ENCODE data around the gene OR2T34. TPM values are rescaled to one million over a fixed set of nuclear protein-coding genes. Genes with fewer than 3 reads are reported as not detected.
"Not testable (repeated sequence)": the region's sequence is repeated elsewhere in the genome, so short reads cannot be mapped to it uniquely, and the experiment has no call there.

Gene OR2T34
- total and polyA plus RNA-seq, 2 of the 4 experiments (the other 2 are of a cell fraction): not detected

DNA sequence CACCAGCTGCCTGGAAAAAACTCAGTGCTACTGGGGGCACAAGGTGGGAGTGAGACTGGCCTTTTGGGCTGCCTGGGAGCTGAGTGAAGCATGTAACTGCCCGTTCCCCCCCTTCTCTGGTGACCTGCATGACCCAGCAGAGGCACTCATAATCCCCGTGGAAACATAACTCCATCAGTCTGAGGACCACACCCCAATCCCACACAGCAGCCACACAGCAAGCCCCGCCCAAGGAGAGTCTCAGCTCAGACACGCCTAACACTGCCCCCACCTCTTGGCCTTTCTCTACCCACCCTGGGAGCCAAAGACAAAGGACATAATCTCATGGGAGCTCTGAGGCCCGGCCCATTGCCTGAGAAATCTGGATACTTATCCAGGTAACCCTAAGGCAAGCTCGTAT is 23.5 kb downstream of the OR2T34 start:
- H2AFZ ChIP-seq (replicated peaks; ENCODE audit: low read length, poor library complexity); H4K8ac ChIP-seq (ENCODE audit: low read depth in 2 of 2, low read length in 2 of 2); H2BK5ac ChIP-seq (ENCODE audit: low read depth, low read length, poor library complexity, severe bottlenecking); H3K9ac ChIP-seq (ENCODE audit: low read depth, low read length); intact Hi-C loops (cut with micrococcal nuclease); ATAC-seq (ENCODE audit: low read depth); H2BK120ac ChIP-seq (ENCODE audit: low read depth, low read length); H3K79me1 ChIP-seq (ENCODE audit: low read depth in 1 of 2, low read length in 2 of 2); H3K27me3 ChIP-seq (ENCODE audit: control insufficient read depth, insufficient read depth, low read length); H3K36me3 ChIP-seq (ENCODE audit: control insufficient read depth, insufficient read depth, low read length); POLR2A ChIA-PET (ENCODE audit: unreplicated experiment); DNase-seq; H2BK20ac ChIP-seq (ENCODE audit: low read depth, low read length); H3K56ac ChIP-seq (ENCODE audit: extremely low read depth, insufficient read depth, low read length); dilution Hi-C loops (cut with HindIII; ENCODE audit: low sequenced_read_pairs, unreplicated experiment); H3K4me2 ChIP-seq (ENCODE audit: low read depth, low read length); H2BK15ac ChIP-seq (ENCODE audit: low read depth, low read length); H3K9me1 ChIP-seq (ENCODE audit: insufficient read depth, low read length); H3K4me1 ChIP-seq (ENCODE audit: control insufficient read depth, insufficient read depth, low read length); H3K27ac ChIP-seq (ENCODE audit: insufficient read depth, low read length); H4K5ac ChIP-seq (ENCODE audit: low read depth, low read length); H3K23ac ChIP-seq (ENCODE audit: low read depth, low read length); H3K14ac ChIP-seq (replicated peaks; ENCODE audit: low read depth, low read length); H3K18ac ChIP-seq (ENCODE audit: low read depth, low read length); CTCF ChIA-PET; in situ Hi-C loops (cut with MboI; ENCODE audit: low sequenced_read_pairs); H2AK9ac ChIP-seq (replicated peaks; ENCODE audit: low read depth, low read length, poor library complexity); H4K91ac ChIP-seq (ENCODE audit: insufficient read depth, low read depth, low read length); H3K9me3 ChIP-seq (ENCODE audit: control insufficient read depth, insufficient read depth, low read length); H3K4me3 ChIP-seq (ENCODE audit: insufficient read depth, low read depth, low read length); H4K20me1 ChIP-seq (ENCODE audit: insufficient read depth, low read length); H2AK5ac ChIP-seq (ENCODE audit: low read depth, low read length); H3K4ac ChIP-seq (ENCODE audit: low read depth, low read length); BruUV-seq (replicated peaks): not testable (repeated sequence)
- WGBS, 2 experiments (ENCODE audit: extremely low coverage in 2 of 2, insufficient read length in 1 of 2): no CpG with 5 or more reads among the region's 6 CpGs

GRCh38 chr1:248547383-248547782 is 27.2 kb downstream of the OR2T34 start:
- dilution Hi-C loops (cut with HindIII; ENCODE audit: low sequenced_read_pairs, unreplicated experiment); H3K79me1 ChIP-seq (ENCODE audit: low read depth in 1 of 2, low read length in 2 of 2); H2AK5ac ChIP-seq (ENCODE audit: low read depth, low read length); DNase-seq; H3K4me1 ChIP-seq (ENCODE audit: control insufficient read depth, insufficient read depth, low read length); H3K9ac ChIP-seq (ENCODE audit: low read depth, low read length); H3K9me1 ChIP-seq (ENCODE audit: insufficient read depth, low read length); H3K23ac ChIP-seq (ENCODE audit: low read depth, low read length); H3K4me3 ChIP-seq (ENCODE audit: insufficient read depth, low read depth, low read length); in situ Hi-C loops (cut with MboI; ENCODE audit: low sequenced_read_pairs); POLR2A ChIA-PET (ENCODE audit: unreplicated experiment); H3K9me3 ChIP-seq (ENCODE audit: control insufficient read depth, insufficient read depth, low read length); H2BK5ac ChIP-seq (ENCODE audit: low read depth, low read length, poor library complexity, severe bottlenecking); H3K27ac ChIP-seq (ENCODE audit: insufficient read depth, low read length); H2AFZ ChIP-seq (replicated peaks; ENCODE audit: low read length, poor library complexity); H4K8ac ChIP-seq (ENCODE audit: low read depth in 2 of 2, low read length in 2 of 2); intact Hi-C loops (cut with micrococcal nuclease); BruUV-seq (replicated peaks); H2BK20ac ChIP-seq (ENCODE audit: low read depth, low read length); H3K56ac ChIP-seq (ENCODE audit: extremely low read depth, insufficient read depth, low read length); H3K14ac ChIP-seq (replicated peaks; ENCODE audit: low read depth, low read length); H3K4ac ChIP-seq (ENCODE audit: low read depth, low read length); H2AK9ac ChIP-seq (replicated peaks; ENCODE audit: low read depth, low read length, poor library complexity); H3K27me3 ChIP-seq (ENCODE audit: control insufficient read depth, insufficient read depth, low read length); H3K36me3 ChIP-seq (ENCODE audit: control insufficient read depth, insufficient read depth, low read length); H4K5ac ChIP-seq (ENCODE audit: low read depth, low read length); ATAC-seq (ENCODE audit: low read depth); H4K91ac ChIP-seq (ENCODE audit: insufficient read depth, low read depth, low read length); H3K18ac ChIP-seq (ENCODE audit: low read depth, low read length); H2BK15ac ChIP-seq (ENCODE audit: low read depth, low read length); H4K20me1 ChIP-seq (ENCODE audit: insufficient read depth, low read length); H3K4me2 ChIP-seq (ENCODE audit: low read depth, low read length); H2BK120ac ChIP-seq (ENCODE audit: low read depth, low read length); CTCF ChIA-PET: not testable (repeated sequence)
- no CpG with 5 or more reads among the region's 2 CpGs for WGBS, 2 experiments (ENCODE audit: extremely low coverage in 2 of 2, insufficient read length in 1 of 2)
